ENCODE data around the gene RGS6.

The RGS6 gene

DNA sequence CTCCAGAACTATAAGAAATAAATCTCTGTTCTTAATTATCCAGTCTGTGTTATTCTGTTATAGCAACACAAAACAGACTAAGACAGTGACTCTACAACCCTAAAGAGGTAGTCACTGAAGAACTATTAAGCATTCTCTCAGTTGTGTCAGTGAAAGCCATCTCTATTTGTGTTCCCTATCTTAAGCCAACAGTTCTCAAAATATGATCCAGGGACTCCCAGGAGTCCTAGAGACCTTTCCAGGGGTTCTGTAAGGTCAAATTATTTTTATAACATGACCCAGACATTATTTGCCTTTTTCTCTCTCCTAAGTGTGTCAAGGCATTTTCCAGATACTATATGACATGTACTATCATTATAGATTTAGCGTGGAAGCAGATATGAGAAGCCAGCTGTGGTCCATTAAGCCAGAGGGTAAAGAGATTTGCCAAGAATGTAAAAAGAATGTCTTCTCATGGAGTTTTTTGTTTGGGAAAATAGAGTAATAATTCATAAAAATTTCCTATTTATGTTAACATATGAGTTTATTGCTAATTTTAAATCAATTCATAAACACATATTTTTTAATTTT lies 315.8 kb downstream of the RGS6 start:
- DNase-seq (ENCODE audit: low spot score) = no peak

GRCh38 chr14:72253503-72253902 lies 321.3 kb downstream of the RGS6 start:
- DNase-seq (ENCODE audit: low spot score) = no peak

- DNase-seq (ENCODE audit: low spot score) = no peak
Observed at GRCh38 chr14:72254202-72254936, 322.1 kb downstream of the RGS6 start.

DNA sequence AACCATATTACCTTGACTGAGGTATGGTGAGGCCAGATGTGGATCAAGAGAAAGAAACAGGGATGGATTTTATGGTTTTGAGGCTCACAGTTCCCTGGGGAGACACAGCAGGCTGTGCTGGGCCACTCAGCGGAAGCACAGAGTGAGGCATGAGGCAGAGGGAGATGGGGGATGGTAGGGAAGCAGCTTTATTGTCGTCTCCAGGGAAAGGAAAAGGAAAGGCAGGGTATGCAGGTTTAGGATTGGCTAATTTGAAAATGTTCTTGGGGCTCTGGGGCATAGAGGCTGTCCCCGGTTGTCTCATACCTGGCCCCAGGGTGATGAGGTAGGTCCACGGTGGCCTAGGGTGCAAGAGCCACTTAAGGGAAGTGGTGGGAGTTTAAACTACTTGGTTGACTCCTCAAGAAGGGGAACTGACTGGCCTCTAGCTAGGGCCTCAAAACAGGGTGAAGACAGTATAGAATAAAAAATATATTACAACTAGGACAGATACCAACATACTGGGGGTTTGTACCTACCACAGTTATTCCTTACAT lies 322.8 kb downstream of the RGS6 start:
- no peak for DNase-seq (ENCODE audit: low spot score)

GRCh38 chr14:72256055-72256454 lies 323.8 kb downstream of the RGS6 start:
- no peak for DNase-seq (ENCODE audit: low spot score)

- no peak for DNase-seq (ENCODE audit: low spot score)
Observed at GRCh38 chr14:72261068-72261467, 328.8 kb downstream of the RGS6 start.

DNA sequence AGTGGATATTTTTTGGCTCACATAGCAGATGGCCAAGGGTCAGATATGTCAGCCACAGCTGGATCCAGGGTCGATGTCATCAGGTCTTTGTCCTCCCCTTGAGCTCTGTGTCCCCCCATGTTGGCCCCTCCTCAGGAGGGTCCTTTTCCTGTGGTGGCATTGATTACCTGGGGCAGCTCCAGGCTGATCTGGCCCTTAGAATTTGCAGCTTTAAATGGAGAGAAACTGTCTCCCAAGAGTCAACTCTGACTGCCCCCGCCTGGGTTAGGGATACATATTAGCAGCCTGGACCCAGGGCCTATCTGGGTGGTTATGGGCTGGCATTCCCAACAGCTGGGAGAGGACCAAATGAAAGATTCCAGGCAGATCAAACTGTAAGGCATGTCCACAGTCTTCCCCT lies 330.5 kb downstream of the RGS6 start:
- DNase-seq (ENCODE audit: low spot score) = no peak

GRCh38 chr14:72264716-72265115 lies 332.5 kb downstream of the RGS6 start:
- DNase-seq (ENCODE audit: low spot score) = no peak

- peak; percentile 4 for DNase-seq (ENCODE audit: low spot score)
Observed at GRCh38 chr14:72270147-72270727, 338.0 kb downstream of the RGS6 start.

- no peak for DNase-seq (ENCODE audit: low spot score)
Observed at GRCh38 chr14:72270749-72271148, 338.5 kb downstream of the RGS6 start.

DNA sequence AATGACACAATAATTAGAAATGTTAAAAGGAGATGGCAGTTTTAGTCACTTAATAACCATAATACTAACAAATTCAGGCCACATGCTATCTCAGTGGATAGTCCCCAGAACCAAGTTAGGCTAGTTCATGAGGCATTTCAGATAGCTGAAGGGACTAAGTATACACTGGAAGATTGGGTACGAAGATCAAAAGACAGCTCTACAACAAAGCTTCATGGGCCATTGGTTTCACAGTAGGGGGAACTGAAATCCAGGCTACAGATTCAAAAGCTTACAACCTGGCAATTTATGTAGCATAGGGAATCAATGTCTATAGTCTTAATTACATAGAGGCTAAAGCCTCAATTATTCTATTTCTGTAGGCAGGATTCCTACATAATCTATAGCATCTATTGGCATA lies 343.0 kb downstream of the RGS6 start:
- DNase-seq (ENCODE audit: low spot score) = no peak

- no peak for DNase-seq (ENCODE audit: low spot score)
Observed at GRCh38 chr14:72278316-72278715, 346.1 kb downstream of the RGS6 start.

DNA sequence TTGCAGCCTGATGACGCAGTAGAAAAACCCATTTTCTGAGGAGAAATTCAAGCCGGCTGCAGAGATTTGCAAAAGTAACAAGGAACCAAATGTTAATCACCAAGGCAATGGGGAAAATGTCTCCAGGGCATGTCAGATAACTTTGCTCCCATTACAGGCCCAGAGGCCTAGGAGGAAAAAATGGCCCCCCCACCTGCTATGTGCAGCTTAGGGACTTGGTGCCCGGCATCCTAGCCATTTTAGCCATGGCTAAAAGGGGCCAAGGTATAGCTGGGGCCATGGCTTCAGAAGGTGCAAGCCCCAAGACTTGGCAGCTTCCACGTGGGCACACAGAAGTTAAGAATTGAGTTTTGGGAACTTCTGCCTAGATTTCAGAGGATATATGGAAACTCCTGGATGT lies 351.9 kb downstream of the RGS6 start:
- DNase-seq (ENCODE audit: low spot score) = no peak

GRCh38 chr14:72290241-72290640 lies 358.0 kb downstream of the RGS6 start:
- DNase-seq (ENCODE audit: low spot score) = peak; percentile 2

- peak; percentile 71 for DNase-seq (ENCODE audit: low spot score)
Observed at GRCh38 chr14:72291908-72292688, 359.9 kb downstream of the RGS6 start.

DNA sequence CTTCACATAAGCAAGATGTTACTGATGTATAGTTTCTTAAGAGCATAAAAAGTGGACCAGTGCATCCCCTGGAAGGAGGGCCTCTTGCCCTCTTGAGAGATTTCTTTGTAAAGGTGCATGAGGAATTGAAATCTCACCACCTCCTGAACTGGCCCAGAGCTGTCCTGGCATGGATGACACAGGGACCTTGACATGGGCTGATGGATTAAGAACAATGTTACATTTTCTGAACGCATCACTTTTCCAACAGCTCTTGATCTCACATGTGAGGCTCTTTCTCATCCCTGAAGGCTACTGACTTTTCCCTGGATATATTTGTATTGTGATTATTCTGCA lies 360.4 kb downstream of the RGS6 start:
- DNase-seq (ENCODE audit: low spot score) = no peak

DNA sequence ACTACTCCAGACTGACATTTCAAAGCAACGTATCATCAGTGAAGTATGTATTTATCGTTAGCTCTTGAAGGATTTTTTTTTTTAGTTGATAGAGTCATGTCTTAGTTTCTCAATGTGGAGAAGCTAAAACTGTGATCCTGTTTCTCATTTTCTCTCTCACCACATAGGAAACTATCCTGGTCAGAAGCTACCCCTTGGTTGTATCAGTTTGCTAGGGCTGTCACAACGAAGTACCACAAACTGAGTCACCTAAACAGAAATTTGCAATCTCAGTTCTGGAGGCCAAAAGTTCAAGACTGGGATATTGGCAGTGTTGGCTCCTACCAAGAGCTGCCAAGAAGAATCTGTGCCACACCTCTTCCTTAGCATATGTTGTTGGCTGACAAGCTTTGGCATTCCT lies 369.1 kb downstream of the RGS6 start:
- no peak for DNase-seq (ENCODE audit: low spot score)

DNA sequence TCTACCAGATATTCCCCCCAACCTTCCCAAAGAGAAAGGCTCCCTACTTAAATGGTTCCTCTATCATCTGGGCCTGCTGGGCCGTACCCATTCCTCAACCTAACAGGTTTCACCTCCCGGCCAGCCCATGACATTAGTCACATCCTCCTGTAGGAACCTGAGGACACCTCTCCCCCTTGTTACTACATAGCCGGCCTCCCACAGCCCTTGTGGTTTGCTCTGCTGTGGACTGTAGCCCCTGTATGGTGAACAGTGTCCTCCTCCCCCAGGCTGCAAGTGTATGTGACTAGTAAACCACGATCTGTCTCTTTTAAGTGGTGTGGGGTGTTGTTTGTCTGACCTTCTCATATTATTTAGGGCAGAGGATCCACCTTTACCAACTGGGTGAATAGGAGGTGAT lies 371.7 kb downstream of the RGS6 start:
- no peak for DNase-seq (ENCODE audit: low spot score)

GRCh38 chr14:72305561-72305960 lies 373.3 kb downstream of the RGS6 start:
- DNase-seq (ENCODE audit: low spot score) = no peak

GRCh38 chr14:72308967-72309485 lies 376.8 kb downstream of the RGS6 start:
- no peak for DNase-seq (ENCODE audit: low spot score)

GRCh38 chr14:72311116-72311515 lies 378.9 kb downstream of the RGS6 start:
- DNase-seq (ENCODE audit: low spot score) = no peak

DNA sequence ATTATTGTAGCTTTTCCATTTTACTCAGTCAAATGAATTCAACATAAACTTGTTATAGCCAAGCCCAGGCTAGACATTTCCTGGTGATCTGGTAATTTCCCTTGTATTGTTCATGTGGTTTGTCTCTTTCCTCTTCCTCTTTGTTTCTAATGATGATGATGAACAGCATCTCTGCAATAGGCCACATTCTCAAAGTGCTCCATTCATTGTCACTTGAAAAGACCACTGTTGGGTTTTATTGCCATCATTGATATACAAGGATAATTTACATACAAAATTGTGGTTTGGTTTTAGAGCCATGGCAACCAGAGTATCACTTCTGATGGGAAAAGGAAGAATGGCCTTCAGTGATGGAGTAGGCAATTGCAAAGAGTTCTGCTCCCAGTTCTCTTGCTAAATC lies 379.3 kb downstream of the RGS6 start:
- no peak for DNase-seq (ENCODE audit: low spot score)
